PC-3 (cell line): Measurements from ENCODE around the gene RBM12. TPM values are rescaled to one million over a fixed set of nuclear protein-coding genes. Genes with fewer than 3 reads are reported as not detected.

ENCODE experiments used
- ATAC-seq: fragments of 200-7000 bp; cut with Tn5 transposase; 2 replicates; pipeline ENCODE4 v1.9.1; 2020; ENCODE audit warnings: mild to moderate bottlenecking, moderate library complexity
- BruUV-seq: library from RNA; stranded (reverse); fragments of 400-500 nt; replicated peaks from 2 replicates; lab custom pipeline; 2021; lab: Mats Ljungman, UMichigan
- CTCF ChIA-PET: fragments of 300-600 bp; sonication (Branson Sonifier 250); formaldehyde crosslinking; loops from one replicate; lab custom pipeline; 2022; ENCODE audit warnings: antibody characterized with exemption; lab: Charles Lee
- POLR2A ChIA-PET: fragments of 300-600 bp; sonication (Branson Sonifier 250); formaldehyde crosslinking; loops from one replicate; lab custom pipeline; 2022; ENCODE audit warnings: antibody characterized with exemption; ENCODE audit not compliant: unreplicated experiment; lab: Charles Lee
- DNase-seq: peaks from one replicate; pipeline ENCODE4 v3.0.0-alpha.2; 2015
- H2AFZ ChIP-seq: fragments of 300-600 bp; sonication (generic); 2 replicates; pipeline ENCODE4 v1.6.0; 2016; ENCODE audit warnings: antibody characterized with exemption, low read length
- H3F3A ChIP-seq: fragments of 300-600 bp; sonication (generic); one replicate; pipeline ENCODE4 v1.6.0; 2017; ENCODE audit warnings: antibody characterized with exemption, low read length, control low read depth, mild to moderate bottlenecking; ENCODE audit not compliant: unreplicated experiment
- H3K27ac ChIP-seq: fragments of 300-600 bp; sonication (generic); 2 replicates; pipeline ENCODE4 v1.5.1; 2016; ENCODE audit warnings: mild to moderate bottlenecking, low read length
- H3K27me3 ChIP-seq: fragments of 300-600 bp; sonication (generic); 2 replicates; pipeline ENCODE4 v1.6.1; 2016; ENCODE audit warnings: low read length, mixed read lengths
- H3K36me3 ChIP-seq: fragments of 300-600 bp; sonication (generic); 2 replicates; pipeline ENCODE4 v1.6.1; 2016; ENCODE audit warnings: low read depth, mixed run types, low read length, mixed read lengths
- H3K4me1 ChIP-seq: fragments of 300-600 bp; sonication (generic); 2 replicates; pipeline ENCODE4 v1.5.1; 2016; ENCODE audit warnings: low read length; ENCODE audit not compliant: insufficient read depth
- H3K4me2 ChIP-seq: fragments of 300-600 bp; sonication (generic); 2 replicates; pipeline ENCODE4 v1.6.0; 2016; ENCODE audit warnings: low read length
- H3K4me3 ChIP-seq: fragments of 300-600 bp; sonication (generic); 2 replicates; pipeline ENCODE4 v1.5.1; 2016; ENCODE audit warnings: mild to moderate bottlenecking, low read length, mixed read lengths
- H3K79me2 ChIP-seq: fragments of 300-600 bp; sonication (generic); 2 replicates; pipeline ENCODE4 v1.6.1; 2017; ENCODE audit warnings: low read length, mixed read lengths
- H3K9ac ChIP-seq: fragments of 300-600 bp; sonication (generic); 2 replicates; pipeline ENCODE4 v1.6.0; 2016; ENCODE audit warnings: mild to moderate bottlenecking, low read length
- H3K9me2 ChIP-seq: fragments of 300-600 bp; sonication (generic); replicated peaks from 2 replicates; pipeline ENCODE4 v1.6.1; 2016; ENCODE audit warnings: mixed run types, low read length, mixed read lengths
- H3K9me3 ChIP-seq: fragments of 300-600 bp; sonication (generic); 2 replicates; pipeline ENCODE4 v1.6.1; 2016; ENCODE audit warnings: low read length, mixed read lengths
- H4K20me1 ChIP-seq: fragments of 300-600 bp; sonication (generic); 2 replicates; pipeline ENCODE4 v1.6.1; 2016; ENCODE audit warnings: low read length, mixed read lengths
- CTCF ChIP-seq: fragments of 300-600 bp; sonication (generic); conservative IDR thresholded peaks from 2 replicates; pipeline ENCODE4 v1.5.1; 2017; ENCODE audit warnings: antibody characterized with exemption, low read depth, mild to moderate bottlenecking, low read length
- EZH2 ChIP-seq: fragments of 300-600 bp; sonication (generic); IDR thresholded peaks from one replicate; pipeline ENCODE4 v1.6.1; 2017; ENCODE audit warnings: antibody characterized with exemption, mild to moderate bottlenecking, low read length; ENCODE audit not compliant: unreplicated experiment
- EZH2phosphoT487 ChIP-seq: fragments of 300-600 bp; sonication (generic); IDR thresholded peaks from 2 replicates; pipeline ENCODE4 v1.6.1; 2018; ENCODE audit warnings: mild to moderate bottlenecking, antibody characterized with exemption, low read length, borderline replicate concordance
- intact Hi-C: fragments of 100-400 bp; cut with micrococcal nuclease; formaldehyde crosslinking; loops from 2 replicates; pipeline ENCODE4 v1.9.0; 2023
- total RNA-seq: library from RNA; depleted of rRNA; stranded (reverse); fragments of >200 nt; gene quantifications from 2 replicates; pipeline ENCODE4 v1.2.3, GENCODE V29; 2014

RBM12 gene
- total RNA-seq, 1 experiment from 2014 or later: 53.6 TPM

- Histone ChIP-seq H3K4me3 (peak overlapping the region; percentile 79), H3K36me3 (peaks cover 20% of the 10 kb centered on the region; the same call in 1 of the 2 replicates), H3K9me2 (no peaks in the 10 kb centered on the region), H3K79me2 (peaks cover 54% of the 10 kb centered on the region), H3K4me1 (peaks cover 20% of the 10 kb centered on the region), H3F3A (peaks cover 13% of the 10 kb centered on the region), H3K9me3 (no peaks in the 10 kb centered on the region), H3K4me2 (peak overlapping the region; percentile 90), H2AFZ (peak overlapping the region; percentile 97), H3K9ac (peak overlapping the region; percentile 90), H4K20me1 (0 out of 2 replicates have a peak, but pooled peaks cover 1% of the 10 kb centered on the region), H3K27ac (peak overlapping the region; percentile 72), H3K27me3 (no peaks in the 10 kb centered on the region)
- ChIA-PET CTCF (no interaction called here), POLR2A (interaction anchor here (0.6 to 0.9 kb wide), 2 partner anchors 47 to 180 kb away, joined by 9 to 10 read pairs; no protein-coding TSS in a partner anchor)
- peak; percentile 31 for ATAC-seq
- TF ChIP-seq CTCF (no peak), EZH2 (no peak), EZH2phosphoT487 (no peak)
- DNase-seq: no peak
- BruUV-seq: TSS peak; percentile 25
- intact Hi-C loops: loop anchor here (1.0 to 5.0 kb wide), 2 partner anchors 79 to 236 kb away; no protein-coding TSS in a partner anchor
Measured at GRCh38 chr20:35698298-35699126, 33.8 kb upstream of the RBM12 start.

GRCh38 chr20:35697696-35698297 lies 33.1 kb upstream of the RBM12 start:
- H3F3A ChIP-seq: peaks cover 10% of the 10 kb centered on the region
- intact Hi-C loops: loop anchor here (5.0 kb wide), 1 partner anchor 235 kb away; no protein-coding TSS in a partner anchor
- ChIA-PET CTCF (no interaction called here), POLR2A (no interaction called here)
- no peak for ATAC-seq
- no peaks in the 10 kb centered on the region for H4K20me1 ChIP-seq
- no peaks in the 10 kb centered on the region for H3K9me3 ChIP-seq
- DNase-seq: no peak
- H3K4me2 ChIP-seq: peak overlapping the region; percentile 90
- no TSS peak for BruUV-seq
- H3K27ac ChIP-seq: no peak overlapping the region
- no peaks in the 10 kb centered on the region for H3K9me2 ChIP-seq
- H3K9ac ChIP-seq: peak overlapping the region; percentile 90
- peaks cover 52% of the 10 kb centered on the region for H3K79me2 ChIP-seq
- H3K36me3 ChIP-seq: peaks cover 15% of the 10 kb centered on the region; the same call in 1 of the 2 replicates
- peak overlapping the region; percentile 97 for H2AFZ ChIP-seq
- H3K4me3 ChIP-seq: peak overlapping the region; percentile 79
- no peak for TF ChIP-seq CTCF
- no peaks in the 10 kb centered on the region for H3K27me3 ChIP-seq
- H3K4me1 ChIP-seq: peaks cover 20% of the 10 kb centered on the region
